Airway epithelial cell (primary cell): Measurements from ENCODE around the gene TRAIP. TPM values are rescaled to one million over a fixed set of nuclear protein-coding genes. Genes with fewer than 3 reads are reported as not detected.

ENCODE experiments used
- total RNA-seq: library from RNA; depleted of rRNA; stranded (reverse); fragments of >200 nt; gene quantifications from 2 replicates; pipeline ENCODE4 v1.2.3, GENCODE V29; 2015

TRAIP gene
- 7.9 and 8.5 TPM in 2 replicates for total RNA-seq

GRCh38 chr3:49856181-49857005, at the start of gene TRAIP:
Gene TRAIP, minus strand, starts transcription at chr3:49856564. Its CDS starts 111 bp downstream, at chr3:49856453.

GRCh38 chr3:49903451-49904424, 47.4 kb upstream of the TRAIP start, which contains the start of gene MST1R:
Gene MST1R, minus strand, starts transcription at chr3:49903873. Its CDS starts 264 bp downstream, at chr3:49903609.

GRCh38 chr3:49869525-49870126, 13.3 kb upstream of the TRAIP start, which contains the start of gene CAMKV:
Gene CAMKV, minus strand, starts transcription at chr3:49869906. Its CDS starts 7,518 bp downstream, at chr3:49862388.

GRCh38 chr3:49813497-49814174, 42.7 kb downstream of the TRAIP start, which contains the start of gene UBA7:
Gene UBA7, minus strand, starts transcription at chr3:49813953. Its CDS starts 166 bp downstream, at chr3:49813787.

GRCh38 chr3:49802719-49803464, 53.5 kb downstream of the TRAIP start, which contains the start of gene INKA1:
Gene INKA1, plus strand, starts transcription at chr3:49803261. Its CDS starts 132 bp downstream, at chr3:49803393.

GRCh38 chr3:49799761-49800160, 56.6 kb downstream of the TRAIP start, which contains the start of gene CDHR4:
Gene CDHR4, minus strand, starts transcription at chr3:49799873. Its CDS starts 61 bp downstream, at chr3:49799812.

GRCh38 chr3:49786357-49787181, 69.8 kb downstream of the TRAIP start, which contains the start of gene IP6K1:
Gene IP6K1, minus strand, starts transcription at chr3:49786542. Its CDS starts 38,502 bp downstream, at chr3:49748040.

Other genes with a start within 250 kb of the TRAIP start
- 130 and 163 TPM in 2 replicates for gene APEH, start 182.2 kb downstream of the TRAIP start, total RNA-seq
- gene MST1, start 167.1 kb downstream of the TRAIP start, total RNA-seq: 3.5 and 4.2 TPM in 2 replicates
- gene RNF123, start 167.0 kb downstream of the TRAIP start, total RNA-seq: 19.6 and 23.8 TPM in 2 replicates
- 0.19 and 0.42 TPM in 2 replicates for gene AMIGO3, start 136.9 kb downstream of the TRAIP start, total RNA-seq
- gene GMPPB, start 132.6 kb downstream of the TRAIP start, total RNA-seq: 47.8 and 50.9 TPM in 2 replicates
- gene IP6K1, start 70.0 kb downstream of the TRAIP start, total RNA-seq: 16.5 and 20.7 TPM in 2 replicates
- not detected in 2 replicates for gene CDHR4, start 56.7 kb downstream of the TRAIP start, total RNA-seq
- 21.7 and 28.6 TPM in 2 replicates for gene INKA1, start 53.3 kb downstream of the TRAIP start, total RNA-seq
- gene UBA7, start 42.6 kb downstream of the TRAIP start, total RNA-seq: 3.2 and 5.8 TPM in 2 replicates
- gene CAMKV, start 13.3 kb upstream of the TRAIP start, total RNA-seq: not detected in 2 replicates
- 13.3 and 19.9 TPM in 2 replicates for gene MST1R, start 47.3 kb upstream of the TRAIP start, total RNA-seq
- 15.4 and 20.8 TPM in 2 replicates for gene MON1A, start 73.2 kb upstream of the TRAIP start, total RNA-seq
- gene RBM6, start 83.6 kb upstream of the TRAIP start, total RNA-seq: 28.6 and 34.2 TPM in 2 replicates
- 30.3 and 59.5 TPM in 2 replicates for gene RBM5, start 232.4 kb upstream of the TRAIP start, total RNA-seq